HG02973 (cell line): Measurements from ENCODE around the gene GPC6.

ENCODE experiments used
- ATAC-seq: cut with Tn5 transposase; IDR thresholded peaks from one replicate; pipeline ENCODE4 v1.9.1; 2021; ENCODE audit warnings: moderate library complexity; ENCODE audit not compliant: unreplicated experiment

Gene GPC6

GRCh38 chr13:94079876-94080275, 853.3 kb downstream of the GPC6 start:
- ATAC-seq, result no peak

- no peak for ATAC-seq
Observed at GRCh38 chr13:94080527-94080926, 853.9 kb downstream of the GPC6 start.

GRCh38 chr13:94087100-94087499, 860.5 kb downstream of the GPC6 start:
- ATAC-seq, result no peak

GRCh38 chr13:94088742-94089141, 862.1 kb downstream of the GPC6 start:
- no peak for ATAC-seq

- ATAC-seq, result no peak
Observed at GRCh38 chr13:94090773-94091480, 864.3 kb downstream of the GPC6 start.

- ATAC-seq, result no peak
Observed at GRCh38 chr13:94093652-94094315, 867.2 kb downstream of the GPC6 start.

GRCh38 chr13:94109715-94110374, 883.2 kb downstream of the GPC6 start:
- no peak for ATAC-seq

- ATAC-seq, result no peak
Observed at GRCh38 chr13:94112227-94112626, 885.6 kb downstream of the GPC6 start.

- ATAC-seq, result no peak
Observed at GRCh38 chr13:94112731-94113130, 886.1 kb downstream of the GPC6 start.

- ATAC-seq, result no peak
Observed at GRCh38 chr13:94113245-94113644, 886.6 kb downstream of the GPC6 start.

GRCh38 chr13:94114166-94114565, 887.6 kb downstream of the GPC6 start:
- no peak for ATAC-seq

GRCh38 chr13:94115054-94115453, 888.4 kb downstream of the GPC6 start:
- no peak for ATAC-seq

- ATAC-seq, result no peak
Observed at GRCh38 chr13:94119360-94119936, 892.8 kb downstream of the GPC6 start.

- ATAC-seq, result no peak
Observed at GRCh38 chr13:94120878-94121277, 894.3 kb downstream of the GPC6 start.

GRCh38 chr13:94121686-94122085, 895.1 kb downstream of the GPC6 start:
- no peak for ATAC-seq

GRCh38 chr13:94122300-94122915, 895.8 kb downstream of the GPC6 start:
- no peak for ATAC-seq

GRCh38 chr13:94123557-94123956, 897.0 kb downstream of the GPC6 start:
- no peak for ATAC-seq

GRCh38 chr13:94128430-94128829, 901.8 kb downstream of the GPC6 start:
- ATAC-seq, result no peak

GRCh38 chr13:94129490-94129894, 902.9 kb downstream of the GPC6 start:
- ATAC-seq, result no peak

- no peak for ATAC-seq
Observed at GRCh38 chr13:94138831-94139230, 912.2 kb downstream of the GPC6 start.

GRCh38 chr13:94139393-94139995, 912.9 kb downstream of the GPC6 start:
- no peak for ATAC-seq
